ENCODE results near the gene MEIS2.

Gene MEIS2

DNA sequence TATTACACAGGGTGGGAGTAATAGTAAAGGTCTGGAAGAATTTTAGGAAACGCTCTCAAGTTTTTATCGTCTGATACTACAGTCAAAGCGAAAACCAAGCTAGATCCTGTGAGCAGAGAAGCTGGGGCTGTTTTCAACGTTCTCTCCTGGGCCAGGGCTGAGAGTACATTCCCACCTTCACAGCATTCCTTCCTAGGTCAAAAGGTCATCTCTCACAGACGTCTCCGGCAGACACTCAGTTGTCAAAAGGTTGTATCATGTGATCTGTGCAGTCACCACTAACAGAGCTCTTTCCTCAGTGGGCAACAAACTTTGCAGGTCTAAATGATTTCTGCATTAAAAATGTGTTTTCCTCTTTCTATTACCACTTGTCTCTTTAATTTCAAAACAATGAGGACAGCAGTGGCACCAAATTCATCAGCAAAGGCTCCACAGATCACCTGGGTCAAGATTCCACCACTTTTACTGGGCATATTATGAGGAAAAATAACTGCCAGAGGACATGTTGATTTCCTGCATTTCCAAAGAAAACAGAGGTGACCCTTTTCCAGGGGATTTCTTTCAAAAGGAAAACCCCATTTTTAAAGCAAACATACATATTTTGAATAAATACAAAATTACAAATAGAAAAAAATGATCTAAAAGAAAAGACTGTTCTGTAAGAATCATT lies 41.9 kb downstream of the MEIS2 start:
- H4K20me1 ChIP-seq (ENCODE audit: insufficient read depth, low read length), result no peaks in the 10 kb centered on the region
- no peaks in the 10 kb centered on the region for H3K9me3 ChIP-seq (ENCODE audit: low read length)
- peaks cover 56% of the 10 kb centered on the region for H3K36me3 ChIP-seq (ENCODE audit: insufficient read depth, low read length)
- no peak overlapping the region for H3K4me2 ChIP-seq (ENCODE audit: low read length)
- H3K9ac ChIP-seq (ENCODE audit: low read length), result no peak overlapping the region
- no peaks in the 10 kb centered on the region for H3F3A ChIP-seq (ENCODE audit: insufficient read depth, low read length)
- no peak overlapping the region for H3K27ac ChIP-seq (ENCODE audit: low read depth, low read length, poor library complexity, severe bottlenecking)
- H3K79me2 ChIP-seq (ENCODE audit: insufficient read depth, low read length), result no peaks in the 10 kb centered on the region
- TF ChIP-seq, protein P1, sequence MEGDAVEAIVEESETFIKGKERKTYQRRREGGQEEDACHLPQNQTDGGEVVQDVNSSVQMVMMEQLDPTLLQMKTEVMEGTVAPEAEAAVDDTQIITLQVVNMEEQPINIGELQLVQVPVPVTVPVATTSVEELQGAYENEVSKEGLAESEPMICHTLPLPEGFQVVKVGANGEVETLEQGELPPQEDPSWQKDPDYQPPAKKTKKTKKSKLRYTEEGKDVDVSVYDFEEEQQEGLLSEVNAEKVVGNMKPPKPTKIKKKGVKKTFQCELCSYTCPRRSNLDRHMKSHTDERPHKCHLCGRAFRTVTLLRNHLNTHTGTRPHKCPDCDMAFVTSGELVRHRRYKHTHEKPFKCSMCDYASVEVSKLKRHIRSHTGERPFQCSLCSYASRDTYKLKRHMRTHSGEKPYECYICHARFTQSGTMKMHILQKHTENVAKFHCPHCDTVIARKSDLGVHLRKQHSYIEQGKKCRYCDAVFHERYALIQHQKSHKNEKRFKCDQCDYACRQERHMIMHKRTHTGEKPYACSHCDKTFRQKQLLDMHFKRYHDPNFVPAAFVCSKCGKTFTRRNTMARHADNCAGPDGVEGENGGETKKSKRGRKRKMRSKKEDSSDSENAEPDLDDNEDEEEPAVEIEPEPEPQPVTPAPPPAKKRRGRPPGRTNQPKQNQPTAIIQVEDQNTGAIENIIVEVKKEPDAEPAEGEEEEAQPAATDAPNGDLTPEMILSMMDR (IDR thresholded peaks at IDR 0.05; ENCODE audit: low read length), result no peak
- no peak for TF ChIP-seq EZH2 (IDR thresholded peaks at IDR 0.05; ENCODE audit: borderline replicate concordance, low read length)
- no peaks in the 10 kb centered on the region for H3K4me1 ChIP-seq (ENCODE audit: insufficient read depth, low read length, severe bottlenecking)
- H2AFZ ChIP-seq (ENCODE audit: low read length), result no peak overlapping the region
- no peaks in the 10 kb centered on the region for H3K9me2 ChIP-seq (ENCODE audit: low read depth, low read length)
- H3K4me3 ChIP-seq (ENCODE audit: low read depth, low read length, poor library complexity, severe bottlenecking), result no peak overlapping the region
- H3K27me3 ChIP-seq (ENCODE audit: insufficient read depth, low read length), result no peaks in the 10 kb centered on the region

DNA sequence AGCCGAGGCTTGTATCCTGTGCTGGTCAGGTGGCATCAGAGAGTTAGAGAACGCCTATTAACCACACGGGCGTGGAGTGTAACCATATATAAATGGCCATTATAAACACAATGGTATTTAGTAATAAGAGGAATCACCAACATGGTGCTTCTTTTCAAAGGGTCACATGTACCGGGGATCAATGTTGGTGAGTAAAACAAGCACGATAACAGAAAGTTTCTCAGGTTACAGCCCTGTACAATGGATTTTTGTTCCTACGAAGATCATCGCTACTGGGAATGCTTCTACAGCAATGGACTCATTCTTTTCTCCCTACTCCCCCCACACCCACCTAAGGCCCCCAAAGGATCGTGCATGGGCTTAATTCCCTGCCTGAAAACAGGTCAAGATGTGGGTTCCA lies 42.5 kb downstream of the MEIS2 start:
- Histone ChIP-seq H3K9ac (ENCODE audit: low read length) (no peak overlapping the region), H3K36me3 (ENCODE audit: insufficient read depth, low read length) (peaks cover 53% of the 10 kb centered on the region), H3K4me2 (ENCODE audit: low read length) (no peak overlapping the region), H3K4me3 (ENCODE audit: low read depth, low read length, poor library complexity, severe bottlenecking) (no peak overlapping the region), H3K4me1 (ENCODE audit: insufficient read depth, low read length, severe bottlenecking) (no peaks in the 10 kb centered on the region), H3K27me3 (ENCODE audit: insufficient read depth, low read length) (no peaks in the 10 kb centered on the region), H3K27ac (ENCODE audit: low read depth, low read length, poor library complexity, severe bottlenecking) (no peak overlapping the region), H3F3A (ENCODE audit: insufficient read depth, low read length) (no peaks in the 10 kb centered on the region), H3K9me3 (ENCODE audit: low read length) (no peaks in the 10 kb centered on the region), H4K20me1 (ENCODE audit: insufficient read depth, low read length) (no peaks in the 10 kb centered on the region), H3K9me2 (ENCODE audit: low read depth, low read length) (no peaks in the 10 kb centered on the region), H3K79me2 (ENCODE audit: insufficient read depth, low read length) (no peaks in the 10 kb centered on the region), H2AFZ (ENCODE audit: low read length) (no peak overlapping the region)
- TF ChIP-seq, protein P1 (IDR thresholded peaks at IDR 0.05; ENCODE audit: low read length), result no peak

DNA sequence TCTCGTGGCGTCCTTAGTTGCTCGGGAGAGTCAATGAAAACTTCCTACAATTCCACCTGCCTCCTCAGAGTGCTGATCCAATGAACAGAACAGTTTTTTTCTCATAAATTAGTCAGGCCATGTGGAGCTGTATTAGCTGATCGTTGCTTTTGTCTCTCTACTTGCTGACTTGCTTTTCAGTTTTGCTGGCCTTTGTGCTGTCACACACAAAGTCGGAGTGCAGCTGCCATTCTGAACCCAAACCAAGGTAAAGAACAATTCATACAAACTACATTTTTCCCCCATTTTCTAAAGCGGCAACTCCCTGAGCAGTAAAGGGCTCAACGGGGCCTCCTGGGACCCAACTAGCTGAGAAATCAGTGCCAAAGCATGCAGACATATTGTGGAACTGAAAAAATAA lies 43.1 kb downstream of the MEIS2 start:
- H3K9me3 ChIP-seq (ENCODE audit: low read length), result no peaks in the 10 kb centered on the region
- no peak for TF ChIP-seq EZH2 (IDR thresholded peaks at IDR 0.05; ENCODE audit: borderline replicate concordance, low read length)
- TF ChIP-seq, protein P1 (IDR thresholded peaks at IDR 0.05; ENCODE audit: low read length), result no peak

More for the DNA sequence above, 43.1 kb downstream of the MEIS2 start:
- H3K9ac ChIP-seq (ENCODE audit: low read length), result no peak overlapping the region
- H3K4me1 ChIP-seq (ENCODE audit: insufficient read depth, low read length, severe bottlenecking), result no peaks in the 10 kb centered on the region
- no peak overlapping the region for H3K4me2 ChIP-seq (ENCODE audit: low read length)
- H4K20me1 ChIP-seq (ENCODE audit: insufficient read depth, low read length), result no peaks in the 10 kb centered on the region
- H3K36me3 ChIP-seq (ENCODE audit: insufficient read depth, low read length), result peaks cover 53% of the 10 kb centered on the region
- H3K4me3 ChIP-seq (ENCODE audit: low read depth, low read length, poor library complexity, severe bottlenecking), result no peak overlapping the region
- no peak overlapping the region for H3K27ac ChIP-seq (ENCODE audit: low read depth, low read length, poor library complexity, severe bottlenecking)
- no peak overlapping the region for H2AFZ ChIP-seq (ENCODE audit: low read length)
- H3K9me2 ChIP-seq (ENCODE audit: low read depth, low read length), result no peaks in the 10 kb centered on the region
- H3K27me3 ChIP-seq (ENCODE audit: insufficient read depth, low read length), result no peaks in the 10 kb centered on the region
- no peaks in the 10 kb centered on the region for H3K79me2 ChIP-seq (ENCODE audit: insufficient read depth, low read length)
- no peaks in the 10 kb centered on the region for H3F3A ChIP-seq (ENCODE audit: insufficient read depth, low read length)

Data from OCI-LY1 (cell line).